H1 (cell line): ENCODE results near the gene DSTN.

Source experiments
- CTCF ChIP-seq, 3 experiments: IDR thresholded peaks; 1 replicate in 2 of 3; 2 replicates in 1 of 3; pipeline versions ENCODE4 v1.5.1 to v1.6.1; 2011; ENCODE audit warnings: low read length in 3 of 3, mild to moderate bottlenecking in 3 of 3, inconsistent platforms in 2 of 3, low read depth in 1 of 3, moderate library complexity in 1 of 3; ENCODE audit not compliant: insufficient read depth in 1 of 3; ENCODE audit errors: control extremely low read depth in 1 of 3
- FOSL1 ChIP-seq: IDR thresholded peaks from 2 replicates; pipeline ENCODE4 v1.6.1; 2011; ENCODE audit warnings: mild to moderate bottlenecking, low read depth, low read length, moderate library complexity; ENCODE audit not compliant: insufficient read depth
- NRF1 ChIP-seq: IDR thresholded peaks from 2 replicates; pipeline ENCODE4 v1.6.1; 2011; ENCODE audit warnings: mild to moderate bottlenecking, low read depth, low read length, improper control_type of control experiment
- POLR2A ChIP-seq, 2 experiments: IDR thresholded peaks; 1 replicate in 1 of 2; 2 replicates in 1 of 2; pipeline ENCODE4 v1.6.1; 2011; ENCODE audit warnings: low read depth in 2 of 2, low read length in 2 of 2, mild to moderate bottlenecking in 2 of 2; ENCODE audit errors: control extremely low read depth in 1 of 2
- RBBP5 ChIP-seq: IDR thresholded peaks from 2 replicates; pipeline ENCODE4 v1.7.1; 2012; ENCODE audit warnings: low read depth, mild to moderate bottlenecking, inconsistent platforms, low read length, moderate library complexity, borderline replicate concordance

- TF ChIP-seq NRF1 (no peak), FOSL1 (no peak), RBBP5 (no peak), CTCF (IDR thresholded peaks at IDR 0.05; ENCODE audit: control extremely low read depth in 1 of 3, insufficient read depth in 1 of 3, low read depth in 1 of 3, low read length in 3 of 3) (no peak), POLR2A (IDR thresholded peaks at IDR 0.05; ENCODE audit: control extremely low read depth in 1 of 2, low read depth in 2 of 2, low read length in 2 of 2) (no peak)
Measured at GRCh38 chr20:17590245-17590644, 20.4 kb downstream of the DSTN start.
